Ectodermal cell (in vitro differentiated cells): ENCODE results near the gene STH.
"Not testable (repeated sequence)": the region's sequence is repeated elsewhere in the genome, so short reads cannot be mapped to it uniquely, and the experiment has no call there.

Experiments used
- H3K27ac ChIP-seq: 2 replicates; pipeline ENCODE4 v1.7.0; 2013; ENCODE audit warnings: mild to moderate bottlenecking, low read depth, low read length; ENCODE audit not compliant: insufficient read depth, poor library complexity, severe bottlenecking
- H3K27me3 ChIP-seq: 2 replicates; pipeline ENCODE4 v1.7.0; 2013; ENCODE audit warnings: mild to moderate bottlenecking, low read length; ENCODE audit not compliant: insufficient read depth, control insufficient read depth, poor library complexity, severe bottlenecking
- H3K36me3 ChIP-seq: one replicate; pipeline ENCODE4 v1.7.0; 2013; ENCODE audit warnings: low read length; ENCODE audit not compliant: control insufficient read depth, insufficient read depth
- H3K4me1 ChIP-seq: one replicate; pipeline ENCODE4 v1.7.0; 2013; ENCODE audit warnings: low read length; ENCODE audit not compliant: control insufficient read depth, insufficient read depth
- H3K4me3 ChIP-seq: 2 replicates; pipeline ENCODE4 v1.7.0; 2013; ENCODE audit warnings: low read depth, low read length, control low read depth; ENCODE audit not compliant: insufficient read depth
- H3K9me3 ChIP-seq: 2 replicates; pipeline ENCODE4 v1.7.0; 2013; ENCODE audit warnings: mild to moderate bottlenecking, low read length, moderate library complexity; ENCODE audit not compliant: control insufficient read depth
- WGBS, 2 experiments: methylation state at CpG; one replicate each; pipeline ENCODE4 v1.1.7; 2013; ENCODE audit warnings: missing lambda C conversion rate in 2 of 2; 5-methylcytosine and 5-hydroxymethylcytosine counted together

STH gene

GRCh38 chr17:46011711-46012505, 12.9 kb downstream of the STH start:
- no peaks in the 10 kb centered on the region for H3K27me3 ChIP-seq
- H3K4me3 ChIP-seq: no peak overlapping the region
- WGBS, 2 experiments: 94% methylated on average over 28 of the region's 28 CpGs
- no peak overlapping the region for H3K27ac ChIP-seq
- no peaks in the 10 kb centered on the region for H3K9me3 ChIP-seq
- no peaks in the 10 kb centered on the region for H3K36me3 ChIP-seq
- H3K4me1 ChIP-seq: peaks cover 16% of the 10 kb centered on the region

DNA sequence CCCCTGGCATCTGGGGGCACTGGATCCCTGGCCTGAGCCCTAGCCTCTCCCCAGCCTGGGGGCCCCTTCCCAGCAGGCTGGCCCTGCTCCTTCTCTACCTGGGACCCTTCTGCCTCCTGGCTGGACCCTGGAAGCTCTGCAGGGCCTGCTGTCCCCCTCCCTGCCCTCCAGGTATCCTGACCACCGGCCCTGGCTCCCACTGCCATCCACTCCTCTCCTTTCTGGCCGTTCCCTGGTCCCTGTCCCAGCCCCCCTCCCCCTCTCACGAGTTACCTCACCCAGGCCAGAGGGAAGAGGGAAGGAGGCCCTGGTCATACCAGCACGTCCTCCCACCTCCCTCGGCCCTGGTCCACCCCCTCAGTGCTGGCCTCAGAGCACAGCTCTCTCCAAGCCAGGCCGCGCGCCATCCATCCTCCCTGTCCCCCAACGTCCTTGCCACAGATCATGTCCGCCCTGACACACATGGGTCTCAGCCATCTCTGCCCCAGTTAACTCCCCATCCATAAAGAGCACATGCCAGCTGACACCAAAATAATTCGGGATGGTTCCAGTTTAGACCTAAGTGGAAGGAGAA, 13.5 kb downstream of the STH start:
- peaks cover 16% of the 10 kb centered on the region for H3K4me1 ChIP-seq
- no peaks in the 10 kb centered on the region for H3K27me3 ChIP-seq
- 89% methylated on average over 11 of the region's 11 CpGs for WGBS, 2 experiments
- H3K4me3 ChIP-seq: no peak overlapping the region
- no peak overlapping the region for H3K27ac ChIP-seq
- no peaks in the 10 kb centered on the region for H3K36me3 ChIP-seq
- no peaks in the 10 kb centered on the region for H3K9me3 ChIP-seq

GRCh38 chr17:46013127-46013501, 14.1 kb downstream of the STH start:
- peaks cover 16% of the 10 kb centered on the region for H3K4me1 ChIP-seq
- no peaks in the 10 kb centered on the region for H3K36me3 ChIP-seq
- no peak overlapping the region for H3K27ac ChIP-seq
- no peak overlapping the region for H3K4me3 ChIP-seq
- 83 to 86% methylated on average over 7 of the region's 7 CpGs for WGBS, 2 experiments
- no peaks in the 10 kb centered on the region for H3K9me3 ChIP-seq
- H3K27me3 ChIP-seq: no peaks in the 10 kb centered on the region

GRCh38 chr17:46013502-46014165, 14.6 kb downstream of the STH start:
- Histone ChIP-seq H3K4me3 (no peak overlapping the region), H3K9me3 (no peaks in the 10 kb centered on the region), H3K36me3 (no peaks in the 10 kb centered on the region), H3K27ac (no peak overlapping the region), H3K27me3 (no peaks in the 10 kb centered on the region), H3K4me1 (peaks cover 16% of the 10 kb centered on the region)
- WGBS, 2 experiments: 78 to 85% methylated on average over 9 of the region's 9 CpGs

- not testable (repeated sequence) for H3K4me1 ChIP-seq, H3K4me3 ChIP-seq, H3K27ac ChIP-seq, H3K27me3 ChIP-seq, H3K36me3 ChIP-seq, H3K9me3 ChIP-seq
- 91 to 95% methylated on average over 8 of the region's 8 CpGs for WGBS, 2 experiments
These were observed 20.4 kb downstream of the STH start for GRCh38 chr17:46019408-46019925.

GRCh38 chr17:46020023-46020761, 21.1 kb downstream of the STH start:
- WGBS, 2 experiments: 91 to 93% methylated on average over 14 of the region's 14 CpGs
- H3K27me3 ChIP-seq: no peaks in the 10 kb centered on the region
- no peak overlapping the region for H3K27ac ChIP-seq
- no peaks in the 10 kb centered on the region for H3K9me3 ChIP-seq
- H3K4me1 ChIP-seq: peaks cover 5% of the 10 kb centered on the region
- H3K4me3 ChIP-seq: no peak overlapping the region
- no peaks in the 10 kb centered on the region for H3K36me3 ChIP-seq

GRCh38 chr17:46020998-46021397, 21.9 kb downstream of the STH start:
- Histone ChIP-seq H3K4me1 (peaks cover 5% of the 10 kb centered on the region), H3K27ac (no peak overlapping the region), H3K27me3 (no peaks in the 10 kb centered on the region), H3K4me3 (no peak overlapping the region), H3K9me3 (no peaks in the 10 kb centered on the region), H3K36me3 (no peaks in the 10 kb centered on the region)
- WGBS, 2 experiments: 88 to 89% methylated on average over 12 of the region's 12 CpGs

- not testable (repeated sequence) for H3K9me3 ChIP-seq, H3K27ac ChIP-seq, H3K36me3 ChIP-seq, H3K27me3 ChIP-seq, H3K4me3 ChIP-seq
- WGBS, 2 experiments: 90 to 93% methylated on average over 7 of the region's 7 CpGs
- peaks cover 12% of the 10 kb centered on the region for H3K4me1 ChIP-seq
These were observed 24.3 kb downstream of the STH start for GRCh38 chr17:46023366-46023765.

- peaks cover 12% of the 10 kb centered on the region for H3K4me1 ChIP-seq
- no peaks in the 10 kb centered on the region for H3K27me3 ChIP-seq
- no peak overlapping the region for H3K27ac ChIP-seq
- H3K36me3 ChIP-seq: no peaks in the 10 kb centered on the region
- 95% methylated on average over 24 of the region's 24 CpGs for WGBS, 2 experiments
- no peaks in the 10 kb centered on the region for H3K9me3 ChIP-seq
- no peak overlapping the region for H3K4me3 ChIP-seq
These were observed 24.8 kb downstream of the STH start for GRCh38 chr17:46023783-46024388.
